MM.1S (cell line): ENCODE measurements around the gene NUAK1.

Experiments
- EZH2 ChIP-seq: fragments of 300-600 bp; sonication (generic); optimal IDR thresholded peaks from 2 replicates; pipeline ENCODE3; 2017; ENCODE audit warnings: low read depth, mild to moderate bottlenecking, antibody characterized with exemption, low read length, mixed read lengths
- EZH2phosphoT487 ChIP-seq: fragments of 300-600 bp; sonication (generic); IDR thresholded peaks from 2 replicates; pipeline ENCODE4 v1.6.1; 2018; ENCODE audit warnings: antibody characterized with exemption, low read length
- TF ChIP-seq, protein P1 (sequence below): fragments of 300-600 bp; sonication (generic); IDR thresholded peaks from 2 replicates; pipeline ENCODE4 v1.5.1; 2016; ENCODE audit warnings: antibody characterized with exemption, low read length, mixed read lengths

GRCh38 chr12:106086696-106087095 is 52.1 kb downstream of the NUAK1 start:
- TF ChIP-seq, protein P1, sequence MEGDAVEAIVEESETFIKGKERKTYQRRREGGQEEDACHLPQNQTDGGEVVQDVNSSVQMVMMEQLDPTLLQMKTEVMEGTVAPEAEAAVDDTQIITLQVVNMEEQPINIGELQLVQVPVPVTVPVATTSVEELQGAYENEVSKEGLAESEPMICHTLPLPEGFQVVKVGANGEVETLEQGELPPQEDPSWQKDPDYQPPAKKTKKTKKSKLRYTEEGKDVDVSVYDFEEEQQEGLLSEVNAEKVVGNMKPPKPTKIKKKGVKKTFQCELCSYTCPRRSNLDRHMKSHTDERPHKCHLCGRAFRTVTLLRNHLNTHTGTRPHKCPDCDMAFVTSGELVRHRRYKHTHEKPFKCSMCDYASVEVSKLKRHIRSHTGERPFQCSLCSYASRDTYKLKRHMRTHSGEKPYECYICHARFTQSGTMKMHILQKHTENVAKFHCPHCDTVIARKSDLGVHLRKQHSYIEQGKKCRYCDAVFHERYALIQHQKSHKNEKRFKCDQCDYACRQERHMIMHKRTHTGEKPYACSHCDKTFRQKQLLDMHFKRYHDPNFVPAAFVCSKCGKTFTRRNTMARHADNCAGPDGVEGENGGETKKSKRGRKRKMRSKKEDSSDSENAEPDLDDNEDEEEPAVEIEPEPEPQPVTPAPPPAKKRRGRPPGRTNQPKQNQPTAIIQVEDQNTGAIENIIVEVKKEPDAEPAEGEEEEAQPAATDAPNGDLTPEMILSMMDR = no peak
- no peak for TF ChIP-seq EZH2
- TF ChIP-seq EZH2phosphoT487 = no peak
